ENCODE results near the gene BMPR1A.
A peak's percentile ranks its signal among the peaks of the same experiment; 100 is the strongest.
"Not testable (repeated sequence)": the region's sequence is repeated elsewhere in the genome, so short reads cannot be mapped to it uniquely, and the experiment has no call there.

The BMPR1A gene

DNA sequence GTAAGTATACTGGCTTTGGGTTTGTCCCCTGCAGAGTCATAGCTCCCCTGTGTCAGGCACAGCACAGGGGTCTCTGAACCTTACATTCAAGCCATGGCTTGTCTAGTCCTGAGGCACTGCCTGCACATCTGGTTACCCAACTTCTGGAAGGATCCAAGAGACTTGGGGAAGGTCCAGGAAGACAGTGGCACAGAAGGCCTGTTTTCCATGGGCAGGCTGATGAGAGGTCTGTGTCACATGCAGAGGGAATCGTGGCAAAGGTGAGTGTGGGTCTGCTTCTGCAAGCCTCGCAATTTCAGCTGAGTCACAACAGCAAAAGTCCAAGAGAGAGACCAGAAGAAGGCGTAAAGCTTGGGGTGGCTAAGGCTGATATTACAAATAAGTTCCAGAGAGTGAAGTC, 28.4 kb upstream of the BMPR1A start:
- H3K4me3 ChIP-seq (ENCODE audit: low read depth, low read length) = no peak overlapping the region

DNA sequence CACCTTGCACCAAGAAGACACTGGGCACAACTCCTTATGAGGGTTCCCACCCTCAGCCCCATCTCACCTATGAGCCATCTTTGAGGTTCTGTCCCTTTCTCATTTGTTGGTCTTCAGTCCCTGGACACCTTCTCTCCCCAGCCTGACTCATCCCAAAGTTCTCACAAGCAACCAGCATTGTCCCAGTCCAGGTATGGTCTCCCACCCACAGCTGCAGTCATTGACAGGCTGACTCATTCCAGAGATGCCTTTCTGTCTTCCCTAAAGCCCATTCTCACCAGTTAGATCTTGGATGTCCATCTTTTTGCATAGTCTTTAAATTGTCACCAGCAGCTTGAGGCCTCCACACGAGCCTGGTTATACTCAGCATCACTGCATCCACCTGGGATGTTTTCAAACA, 26.7 kb upstream of the BMPR1A start:
- H3K4me3 ChIP-seq (ENCODE audit: low read depth, low read length) = no peak overlapping the region

- H3K4me3 ChIP-seq (ENCODE audit: low read depth, low read length) = no peak overlapping the region
Measured at GRCh38 chr10:86730227-86730626, 26.2 kb upstream of the BMPR1A start.

DNA sequence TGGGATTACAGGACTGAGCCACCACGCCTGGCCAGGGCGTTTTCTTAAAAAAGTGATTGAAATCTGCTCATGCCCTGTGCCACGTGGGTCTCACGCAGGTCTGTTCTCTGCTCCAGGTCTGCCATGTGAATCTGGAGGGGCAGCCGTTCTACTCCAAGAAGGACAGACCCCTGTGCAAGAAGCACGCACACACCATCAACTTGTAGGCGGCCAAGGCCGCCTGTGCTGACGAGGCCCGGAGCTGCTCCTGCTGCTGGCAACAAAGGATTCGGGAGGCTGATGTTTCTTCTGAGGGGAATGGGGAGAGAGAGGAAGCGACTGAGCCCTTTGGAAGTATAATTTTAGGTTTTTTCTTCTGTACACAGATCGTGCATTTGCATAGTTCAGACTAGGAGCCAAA, 23.6 kb upstream of the BMPR1A start:
- H3K4me3 ChIP-seq (ENCODE audit: low read depth, low read length) = no peak overlapping the region

GRCh38 chr10:86733260-86733671, 23.2 kb upstream of the BMPR1A start:
- no peak overlapping the region for H3K4me3 ChIP-seq (ENCODE audit: low read depth, low read length)

- no peak overlapping the region for H3K4me3 ChIP-seq (ENCODE audit: low read depth, low read length)
Measured at GRCh38 chr10:86734207-86734988, 22.0 kb upstream of the BMPR1A start.

- not testable (repeated sequence) for H3K4me3 ChIP-seq (ENCODE audit: low read depth, low read length)
Measured at GRCh38 chr10:86735278-86735677, 21.1 kb upstream of the BMPR1A start.

DNA sequence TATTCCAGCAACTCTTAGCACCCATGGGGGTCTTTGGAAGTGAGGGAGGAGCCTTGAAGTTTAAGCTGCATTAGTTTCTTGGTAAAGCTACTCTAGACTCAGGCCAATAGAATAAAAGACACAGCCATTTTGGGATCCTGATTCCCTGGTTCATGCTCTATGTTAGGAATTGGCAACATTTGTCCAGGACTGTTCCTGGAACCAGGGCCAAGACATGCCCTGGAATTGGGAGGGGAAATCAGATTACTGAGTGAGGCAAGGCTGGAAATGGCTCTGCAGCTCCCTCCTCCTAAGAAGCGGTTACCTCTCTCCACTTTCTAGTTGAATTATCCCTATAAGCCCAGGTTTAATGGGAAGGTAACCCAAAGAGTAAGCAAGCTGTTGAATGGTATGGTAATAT, 14.2 kb upstream of the BMPR1A start:
- H3K4me3 ChIP-seq (ENCODE audit: low read depth, low read length) = no peak overlapping the region

GRCh38 chr10:86744067-86744725, 12.2 kb upstream of the BMPR1A start:
- H3K4me3 ChIP-seq (ENCODE audit: low read depth, low read length) = no peak overlapping the region

- H3K4me3 ChIP-seq (ENCODE audit: low read depth, low read length) = no peak overlapping the region
Measured at GRCh38 chr10:86747796-86748581, 8.4 kb upstream of the BMPR1A start.

- no peak overlapping the region for H3K4me3 ChIP-seq (ENCODE audit: low read depth, low read length)
Measured at GRCh38 chr10:86749854-86750253, 6.6 kb upstream of the BMPR1A start.

DNA sequence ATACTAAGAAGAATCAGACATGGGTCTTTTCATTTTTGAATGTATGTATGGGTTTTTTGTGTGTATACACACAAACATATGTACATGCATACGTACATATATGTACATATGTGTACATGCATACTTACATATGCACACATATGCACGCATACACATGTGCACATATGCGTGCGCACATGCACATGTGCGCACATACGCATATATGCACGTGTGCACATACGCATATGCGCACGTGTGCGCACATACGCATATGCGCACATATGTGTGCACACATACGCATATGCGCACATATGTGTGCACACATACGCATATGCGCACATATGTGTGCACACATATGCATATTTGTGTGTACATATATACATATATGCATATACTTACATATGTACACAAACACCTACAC, 4.9 kb upstream of the BMPR1A start:
- no peak overlapping the region for H3K4me3 ChIP-seq (ENCODE audit: low read depth, low read length)

GRCh38 chr10:86752311-86752710, 4.1 kb upstream of the BMPR1A start:
- H3K4me3 ChIP-seq (ENCODE audit: low read depth, low read length) = no peak overlapping the region

DNA sequence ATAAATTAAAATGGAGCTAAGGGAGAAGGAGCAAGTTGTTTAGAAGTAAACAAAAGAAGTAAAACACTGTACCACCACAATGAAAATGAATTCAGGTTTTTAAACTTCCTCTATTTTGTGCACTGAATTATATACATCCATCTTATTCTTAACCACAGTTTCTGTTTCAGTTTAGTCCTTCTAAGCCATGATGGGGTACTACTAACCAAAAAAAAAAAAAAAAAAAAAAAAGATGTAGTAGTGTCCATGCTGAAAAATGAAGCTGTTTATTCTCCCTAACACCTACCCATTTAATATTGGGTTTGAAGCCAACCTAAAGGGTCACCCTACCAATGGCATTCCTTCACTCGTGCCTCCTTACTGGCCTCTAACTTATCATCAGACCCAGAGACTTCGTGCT, 3.4 kb upstream of the BMPR1A start:
- no peak overlapping the region for H3K4me3 ChIP-seq (ENCODE audit: low read depth, low read length)

- no peak overlapping the region for H3K4me3 ChIP-seq (ENCODE audit: low read depth, low read length)
Measured at GRCh38 chr10:86753638-86754434, 2.6 kb upstream of the BMPR1A start.

DNA sequence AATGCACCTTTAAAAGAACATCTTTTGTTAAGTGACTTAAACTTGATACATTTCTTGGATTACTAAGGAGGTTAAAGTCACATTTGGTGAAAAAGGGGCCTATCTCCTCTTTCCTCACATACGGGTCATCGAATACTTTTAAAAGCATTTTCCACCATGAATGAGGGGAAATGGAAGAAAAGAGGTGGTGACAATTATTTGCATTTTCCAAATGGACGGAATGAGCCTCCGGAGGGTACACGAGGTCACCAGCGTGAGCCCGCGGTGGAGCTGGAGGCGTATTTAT, 1.0 kb upstream of the BMPR1A start:
- peak overlapping the region; percentile 90 for H3K4me3 ChIP-seq (ENCODE audit: low read depth, low read length)

GRCh38 chr10:86755740-86756510, 494 bp upstream of the BMPR1A start:
- peak overlapping the region; percentile 90 for H3K4me3 ChIP-seq (ENCODE audit: low read depth, low read length)

DNA sequence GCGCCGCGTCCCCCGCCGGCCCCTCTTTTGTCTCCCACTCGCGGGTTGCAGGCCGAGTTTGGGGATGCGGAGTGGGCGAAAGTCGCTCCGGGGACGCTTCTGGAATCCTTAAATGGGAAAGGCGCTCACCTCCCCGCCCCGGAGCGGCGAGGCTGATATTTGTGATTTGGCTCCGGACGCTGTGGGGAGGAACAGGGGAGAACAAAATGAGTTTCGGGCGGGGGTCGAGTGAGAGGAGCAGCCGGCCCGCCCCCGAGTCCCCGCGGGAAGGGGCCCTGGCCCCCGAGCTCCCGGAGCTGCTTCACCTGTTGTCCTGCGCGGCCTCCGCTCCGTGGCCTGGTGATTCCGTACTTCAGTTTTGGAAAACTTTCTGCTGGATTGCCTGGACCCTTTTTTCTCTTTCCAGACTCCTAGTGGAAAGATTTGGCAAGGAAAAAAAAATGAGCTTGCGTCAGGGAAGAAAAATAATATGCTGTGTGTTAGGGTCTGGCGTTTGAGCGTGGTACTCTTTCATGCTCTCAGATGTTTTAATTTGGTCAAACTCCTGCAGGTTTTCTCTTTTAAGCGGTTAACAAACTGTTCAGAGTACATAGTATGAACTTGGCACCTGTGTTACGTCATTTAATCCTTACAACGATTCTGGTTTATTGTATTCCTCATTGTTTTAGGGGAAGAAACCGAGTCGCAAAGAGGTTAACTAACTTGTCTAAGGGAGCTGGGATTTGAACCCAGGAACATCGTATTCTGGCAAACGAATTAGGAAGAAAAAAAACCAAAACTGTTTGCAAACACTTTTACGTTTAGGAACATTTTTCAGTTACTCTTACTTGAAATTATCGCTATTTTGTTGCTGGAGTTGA, 924 bp downstream of the BMPR1A start:
- H3K4me3 ChIP-seq (ENCODE audit: low read depth, low read length) = peak overlapping the region; percentile 88

Measured in iPS-11a (cell line).